B cell (primary cell): ENCODE data around the gene BPIFA1. TPM values are rescaled to one million over a fixed set of nuclear protein-coding genes. Genes with fewer than 3 reads are reported as not detected.

Experiments used
- ATAC-seq: fragments of 200-7000 bp; cut with Tn5 transposase; one replicate; pipeline ENCODE4 v1.10.0; 2021; ENCODE audit warnings: low read depth, mild to moderate bottlenecking, moderate number of reproducible peaks, moderate library complexity
- CTCF ChIA-PET: fragments of 350-600 bp; sonication (Branson Sonifier 250); formaldehyde crosslinking; loops from one replicate; lab custom pipeline; 2021; ENCODE audit warnings: antibody characterized with exemption, inconsistent platforms; lab: Charles Lee
- POLR2A ChIA-PET: fragments of 350-600 bp; sonication (Branson Sonifier 250); formaldehyde crosslinking; loops from one replicate; lab custom pipeline; 2021; ENCODE audit warnings: antibody characterized with exemption; lab: Charles Lee
- DNase-seq: peaks from one replicate; pipeline ENCODE4 v3.0.0; 2013
- H2AFZ ChIP-seq: 2 replicates; pipeline ENCODE4 v1.6.1; 2012; ENCODE audit warnings: mild to moderate bottlenecking, low read depth, low read length; ENCODE audit not compliant: insufficient read depth, poor library complexity, severe bottlenecking
- H3K27ac ChIP-seq, 2 donors: 1 replicate in 1 of 2; 2 replicates in 1 of 2; pipeline ENCODE4 v1.5.1; 2012 to 2013; ENCODE audit warnings: low read length in 2 of 2, mild to moderate bottlenecking in 2 of 2, moderate library complexity in 1 of 2
- H3K27me3 ChIP-seq, 4 experiments: fragments of 200-600 bp in 1 of 4; sonication (generic) in 1 of 4; replicated peaks in 1 of 4; 1 replicate in 2 of 4; 2 replicates in 2 of 4; pipeline versions ENCODE4 v1.6.1 to v1.7.0; 2013 to 2016; ENCODE audit warnings: low read length in 3 of 4, mild to moderate bottlenecking in 2 of 4, mixed read lengths in 1 of 4, moderate library complexity in 1 of 4; ENCODE audit not compliant: insufficient read depth in 4 of 4, control insufficient read depth in 3 of 4; ENCODE audit errors: control extremely low read depth in 1 of 4
- H3K36me3 ChIP-seq, 2 experiments: replicated peaks in 1 of 2; 1 replicate in 1 of 2; 2 replicates in 1 of 2; pipeline versions ENCODE4 v1.6.1 to v1.7.1; 2013; ENCODE audit warnings: low read length in 1 of 2; ENCODE audit not compliant: insufficient read depth in 2 of 2, control insufficient read depth in 1 of 2; ENCODE audit errors: control extremely low read depth in 1 of 2, extremely low read depth in 1 of 2
- H3K4me1 ChIP-seq, 2 donors: fragments of 200-600 bp in 1 of 2; sonication (generic) in 1 of 2; 1 replicate in 1 of 2; 2 replicates in 1 of 2; pipeline versions ENCODE4 v1.5.1 to v1.6.1; 2013 to 2017; ENCODE audit warnings: low read length in 2 of 2; ENCODE audit not compliant: control insufficient read depth in 2 of 2, insufficient read depth in 2 of 2
- H3K4me2 ChIP-seq: replicated peaks from 2 replicates; pipeline ENCODE3; 2012; ENCODE audit warnings: mild to moderate bottlenecking, low read depth, low read length; ENCODE audit not compliant: poor library complexity, severe bottlenecking
- H3K4me3 ChIP-seq, 5 experiments: fragments of 200-600 bp in 1 of 5; sonication (generic) in 1 of 5; 1 replicate in 3 of 5; 2 replicates in 2 of 5; pipeline versions ENCODE4 v1.5.1 to v1.7.0; 2011 to 2016; ENCODE audit warnings: low read length in 4 of 5, mild to moderate bottlenecking in 4 of 5, low read depth in 2 of 5, control low read depth in 1 of 5, moderate library complexity in 1 of 5; ENCODE audit not compliant: insufficient read depth in 1 of 5; ENCODE audit errors: control extremely low read depth in 1 of 5, extremely low read depth in 1 of 5
- H3K79me2 ChIP-seq: fragments of 200-600 bp; sonication (generic); one replicate; pipeline ENCODE4 v1.6.0; 2016; ENCODE audit warnings: low read length; ENCODE audit not compliant: control insufficient read depth, insufficient read depth
- H3K9ac ChIP-seq: fragments of 200-600 bp; sonication (generic); 2 replicates; pipeline ENCODE4 v1.6.1; 2017; ENCODE audit warnings: mild to moderate bottlenecking, low read length, moderate library complexity
- H3K9me3 ChIP-seq, 3 donors: one replicate each; pipeline versions ENCODE4 v1.6.1 to v1.7.1; 2013; ENCODE audit warnings: low read length in 2 of 3; ENCODE audit not compliant: control insufficient read depth in 2 of 3, insufficient read depth in 1 of 3; ENCODE audit errors: control extremely low read depth in 1 of 3
- H4K20me1 ChIP-seq: 2 replicates; pipeline ENCODE4 v1.6.0; 2012; ENCODE audit warnings: mild to moderate bottlenecking, low read length; ENCODE audit not compliant: insufficient read depth, control insufficient read depth, poor library complexity, severe bottlenecking
- H3K27ac Mint-ChIP-seq: one replicate; pipeline ENCODE4 v1.8.0; 2021; ENCODE audit warnings: mixed read lengths
- H3K27me3 Mint-ChIP-seq: one replicate; pipeline ENCODE4 v1.8.0; 2021; ENCODE audit warnings: mixed read lengths
- H3K4me1 Mint-ChIP-seq: one replicate; pipeline ENCODE4 v1.8.0; 2021; ENCODE audit warnings: mixed read lengths
- H3K4me3 Mint-ChIP-seq: one replicate; pipeline ENCODE4 v1.8.0; 2021; ENCODE audit warnings: mixed read lengths
- H3K9me3 Mint-ChIP-seq: one replicate; pipeline ENCODE4 v1.8.0; 2022; ENCODE audit warnings: mixed read lengths; ENCODE audit not compliant: insufficient read depth
- CTCF ChIP-seq: fragments of 200-600 bp; IDR thresholded peaks from one replicate; pipeline ENCODE4 v1.8.0; 2022; ENCODE audit warnings: antibody characterized with exemption, mild to moderate bottlenecking
- EZH2 ChIP-seq: IDR thresholded peaks from 2 replicates; pipeline ENCODE4 v1.6.1; 2012; ENCODE audit warnings: borderline replicate concordance, low read depth, mild to moderate bottlenecking, moderate library complexity, low read length; ENCODE audit not compliant: insufficient read depth, poor library complexity, severe bottlenecking
- WGBS: methylation state at CpG from one replicate; pipeline ENCODE4 v1.1.5; 2013; ENCODE audit warnings: missing lambda C conversion rate; ENCODE audit not compliant: insufficient coverage; 5-methylcytosine and 5-hydroxymethylcytosine counted together
- intact Hi-C: fragments of 100-400 bp; cut with micrococcal nuclease; formaldehyde crosslinking; loops from one replicate; pipeline ENCODE4 v1.10.0; 2022
- polyA plus RNA-seq: library from polyadenylated mRNA; depleted of rRNA; stranded (reverse); fragments of >200 nt; gene quantifications from 2 replicates; pipeline ENCODE4 v1.2.3, GENCODE V29; 2012
- total RNA-seq, 2 donors: library from RNA; stranded (reverse); fragments of 120-200 nt in 1 of 2; gene quantifications; 1 replicate in 1 of 2; 2 replicates in 1 of 2; pipeline versions ENCODE4 v1.2.3 to v1.2.4, GENCODE V29; 2013 to 2022

BPIFA1 gene
- total and polyA plus RNA-seq, 2 donors (not counting 1 experiment from before 2014, with no cell fraction given): not detected

GRCh38 chr20:33263784-33264183 lies 28.0 kb downstream of the BPIFA1 start:
- peaks cover 0 to 6% (median 0%) of the 10 kb centered on the region in 3 donors for H3K9me3 ChIP-seq
- 96% methylated on average over 5 of the region's 5 CpGs for WGBS
- ChIA-PET CTCF (no interaction called here), POLR2A (no interaction called here)
- H3K4me1 ChIP-seq: no peaks in the 10 kb centered on the region
- Mint-ChIP-seq H3K4me3 (no peak overlapping the region), H3K27ac (no peak overlapping the region), H3K4me1 (no peaks in the 10 kb centered on the region), H3K27me3 (peaks cover 34% of the 10 kb centered on the region), H3K9me3 (no peaks in the 10 kb centered on the region)
- DNase-seq: no peak
- no peak overlapping the region for H2AFZ ChIP-seq
- no peaks in the 10 kb centered on the region for H3K36me3 ChIP-seq
- ATAC-seq: no peak
- H3K27me3 ChIP-seq: peaks cover 0 to 6% (median 4%) of the 10 kb centered on the region in 4 experiments
- no peak for TF ChIP-seq CTCF
- no peak for TF ChIP-seq EZH2
- no peaks in the 10 kb centered on the region for H3K79me2 ChIP-seq
- H4K20me1 ChIP-seq: no peaks in the 10 kb centered on the region
- no peak overlapping the region for H3K4me2 ChIP-seq
- H3K4me3 ChIP-seq: no peak overlapping the region
- H3K9ac ChIP-seq: no peak overlapping the region
- no peak overlapping the region for H3K27ac ChIP-seq
- intact Hi-C loops: no loop called here

- no peak overlapping the region for H3K27ac Mint-ChIP-seq
- Histone ChIP-seq H3K9me3 (peaks cover 0 to 4% (median 0%) of the 10 kb centered on the region in 3 donors), H3K79me2 (no peaks in the 10 kb centered on the region), H2AFZ (no peak overlapping the region), H4K20me1 (no peaks in the 10 kb centered on the region), H3K27me3 (peaks cover 0 to 6% (median 4%) of the 10 kb centered on the region in 4 experiments), H3K4me3 (no peak overlapping the region), H3K4me2 (no peak overlapping the region), H3K4me1 (no peaks in the 10 kb centered on the region), H3K27ac (no peak overlapping the region), H3K9ac (no peak overlapping the region), H3K36me3 (no peaks in the 10 kb centered on the region)
- H3K4me1 Mint-ChIP-seq: no peaks in the 10 kb centered on the region
- ChIA-PET POLR2A (no interaction called here), CTCF (no interaction called here)
- no peak for ATAC-seq
- no peak for TF ChIP-seq CTCF
- no peak for TF ChIP-seq EZH2
- intact Hi-C loops: no loop called here
- H3K9me3 Mint-ChIP-seq: no peaks in the 10 kb centered on the region
- DNase-seq: no peak
- H3K27me3 Mint-ChIP-seq: peaks cover 34% of the 10 kb centered on the region
- no peak overlapping the region for H3K4me3 Mint-ChIP-seq
- 7% methylated on average over 1 of the region's 3 CpGs for WGBS
These were observed 31.9 kb downstream of the BPIFA1 start for GRCh38 chr20:33267701-33268100.
